B cell (primary cell): Measurements from ENCODE around the gene PTX4. TPM values are rescaled to one million over a fixed set of nuclear protein-coding genes. Genes with fewer than 3 reads are reported as not detected.

ENCODE experiments used
- ATAC-seq: fragments of 200-7000 bp; cut with Tn5 transposase; one replicate; pipeline ENCODE4 v1.10.0; 2021; ENCODE audit warnings: low read depth, mild to moderate bottlenecking, moderate number of reproducible peaks, moderate library complexity
- CTCF ChIA-PET: fragments of 350-600 bp; sonication (Branson Sonifier 250); formaldehyde crosslinking; loops from one replicate; lab custom pipeline; 2021; ENCODE audit warnings: antibody characterized with exemption, inconsistent platforms; lab: Charles Lee
- POLR2A ChIA-PET: fragments of 350-600 bp; sonication (Branson Sonifier 250); formaldehyde crosslinking; loops from one replicate; lab custom pipeline; 2021; ENCODE audit warnings: antibody characterized with exemption; lab: Charles Lee
- DNase-seq: peaks from one replicate; pipeline ENCODE4 v3.0.0; 2013
- H2AFZ ChIP-seq: 2 replicates; pipeline ENCODE4 v1.6.1; 2012; ENCODE audit warnings: mild to moderate bottlenecking, low read depth, low read length; ENCODE audit not compliant: insufficient read depth, poor library complexity, severe bottlenecking
- H3K27ac ChIP-seq, 2 donors: 1 replicate in 1 of 2; 2 replicates in 1 of 2; pipeline ENCODE4 v1.5.1; 2012 to 2013; ENCODE audit warnings: low read length in 2 of 2, mild to moderate bottlenecking in 2 of 2, moderate library complexity in 1 of 2
- H3K27me3 ChIP-seq, 4 experiments: fragments of 200-600 bp in 1 of 4; sonication (generic) in 1 of 4; replicated peaks in 1 of 4; 1 replicate in 2 of 4; 2 replicates in 2 of 4; pipeline versions ENCODE4 v1.6.1 to v1.7.0; 2013 to 2016; ENCODE audit warnings: low read length in 3 of 4, mild to moderate bottlenecking in 2 of 4, mixed read lengths in 1 of 4, moderate library complexity in 1 of 4; ENCODE audit not compliant: insufficient read depth in 4 of 4, control insufficient read depth in 3 of 4; ENCODE audit errors: control extremely low read depth in 1 of 4
- H3K36me3 ChIP-seq, 2 experiments: replicated peaks in 1 of 2; 1 replicate in 1 of 2; 2 replicates in 1 of 2; pipeline versions ENCODE4 v1.6.1 to v1.7.1; 2013; ENCODE audit warnings: low read length in 1 of 2; ENCODE audit not compliant: insufficient read depth in 2 of 2, control insufficient read depth in 1 of 2; ENCODE audit errors: control extremely low read depth in 1 of 2, extremely low read depth in 1 of 2
- H3K4me1 ChIP-seq, 2 donors: fragments of 200-600 bp in 1 of 2; sonication (generic) in 1 of 2; 1 replicate in 1 of 2; 2 replicates in 1 of 2; pipeline versions ENCODE4 v1.5.1 to v1.6.1; 2013 to 2017; ENCODE audit warnings: low read length in 2 of 2; ENCODE audit not compliant: control insufficient read depth in 2 of 2, insufficient read depth in 2 of 2
- H3K4me2 ChIP-seq: replicated peaks from 2 replicates; pipeline ENCODE3; 2012; ENCODE audit warnings: mild to moderate bottlenecking, low read depth, low read length; ENCODE audit not compliant: poor library complexity, severe bottlenecking
- H3K4me3 ChIP-seq, 5 experiments: fragments of 200-600 bp in 1 of 5; sonication (generic) in 1 of 5; 1 replicate in 3 of 5; 2 replicates in 2 of 5; pipeline versions ENCODE4 v1.5.1 to v1.7.0; 2011 to 2016; ENCODE audit warnings: low read length in 4 of 5, mild to moderate bottlenecking in 4 of 5, low read depth in 2 of 5, control low read depth in 1 of 5, moderate library complexity in 1 of 5; ENCODE audit not compliant: insufficient read depth in 1 of 5; ENCODE audit errors: control extremely low read depth in 1 of 5, extremely low read depth in 1 of 5
- H3K79me2 ChIP-seq: fragments of 200-600 bp; sonication (generic); one replicate; pipeline ENCODE4 v1.6.0; 2016; ENCODE audit warnings: low read length; ENCODE audit not compliant: control insufficient read depth, insufficient read depth
- H3K9ac ChIP-seq: fragments of 200-600 bp; sonication (generic); 2 replicates; pipeline ENCODE4 v1.6.1; 2017; ENCODE audit warnings: mild to moderate bottlenecking, low read length, moderate library complexity
- H3K9me3 ChIP-seq, 3 donors: one replicate each; pipeline versions ENCODE4 v1.6.1 to v1.7.1; 2013; ENCODE audit warnings: low read length in 2 of 3; ENCODE audit not compliant: control insufficient read depth in 2 of 3, insufficient read depth in 1 of 3; ENCODE audit errors: control extremely low read depth in 1 of 3
- H4K20me1 ChIP-seq: 2 replicates; pipeline ENCODE4 v1.6.0; 2012; ENCODE audit warnings: mild to moderate bottlenecking, low read length; ENCODE audit not compliant: insufficient read depth, control insufficient read depth, poor library complexity, severe bottlenecking
- H3K27ac Mint-ChIP-seq: one replicate; pipeline ENCODE4 v1.8.0; 2021; ENCODE audit warnings: mixed read lengths
- H3K27me3 Mint-ChIP-seq: one replicate; pipeline ENCODE4 v1.8.0; 2021; ENCODE audit warnings: mixed read lengths
- H3K4me1 Mint-ChIP-seq: one replicate; pipeline ENCODE4 v1.8.0; 2021; ENCODE audit warnings: mixed read lengths
- H3K4me3 Mint-ChIP-seq: one replicate; pipeline ENCODE4 v1.8.0; 2021; ENCODE audit warnings: mixed read lengths
- H3K9me3 Mint-ChIP-seq: one replicate; pipeline ENCODE4 v1.8.0; 2022; ENCODE audit warnings: mixed read lengths; ENCODE audit not compliant: insufficient read depth
- EZH2 ChIP-seq: IDR thresholded peaks from 2 replicates; pipeline ENCODE4 v1.6.1; 2012; ENCODE audit warnings: borderline replicate concordance, low read depth, mild to moderate bottlenecking, moderate library complexity, low read length; ENCODE audit not compliant: insufficient read depth, poor library complexity, severe bottlenecking
- WGBS: methylation state at CpG from one replicate; pipeline ENCODE4 v1.1.5; 2013; ENCODE audit warnings: missing lambda C conversion rate; ENCODE audit not compliant: insufficient coverage; 5-methylcytosine and 5-hydroxymethylcytosine counted together
- intact Hi-C: fragments of 100-400 bp; cut with micrococcal nuclease; formaldehyde crosslinking; loops from one replicate; pipeline ENCODE4 v1.10.0; 2022
- polyA plus RNA-seq: library from polyadenylated mRNA; depleted of rRNA; stranded (reverse); fragments of >200 nt; gene quantifications from 2 replicates; pipeline ENCODE4 v1.2.3, GENCODE V29; 2012
- total RNA-seq, 2 donors: library from RNA; stranded (reverse); fragments of 120-200 nt in 1 of 2; gene quantifications; 1 replicate in 1 of 2; 2 replicates in 1 of 2; pipeline versions ENCODE4 v1.2.3 to v1.2.4, GENCODE V29; 2013 to 2022
- TF ChIP-seq, protein P1 (sequence below): fragments of 200-600 bp; IDR thresholded peaks from one replicate; pipeline ENCODE4 v1.8.0; 2022; ENCODE audit warnings: antibody characterized with exemption, mild to moderate bottlenecking

PTX4 gene
- total and polyA plus RNA-seq, 2 donors (not counting 1 experiment from before 2014, with no cell fraction given) = 0.33 TPM; not detected in 1

DNA sequence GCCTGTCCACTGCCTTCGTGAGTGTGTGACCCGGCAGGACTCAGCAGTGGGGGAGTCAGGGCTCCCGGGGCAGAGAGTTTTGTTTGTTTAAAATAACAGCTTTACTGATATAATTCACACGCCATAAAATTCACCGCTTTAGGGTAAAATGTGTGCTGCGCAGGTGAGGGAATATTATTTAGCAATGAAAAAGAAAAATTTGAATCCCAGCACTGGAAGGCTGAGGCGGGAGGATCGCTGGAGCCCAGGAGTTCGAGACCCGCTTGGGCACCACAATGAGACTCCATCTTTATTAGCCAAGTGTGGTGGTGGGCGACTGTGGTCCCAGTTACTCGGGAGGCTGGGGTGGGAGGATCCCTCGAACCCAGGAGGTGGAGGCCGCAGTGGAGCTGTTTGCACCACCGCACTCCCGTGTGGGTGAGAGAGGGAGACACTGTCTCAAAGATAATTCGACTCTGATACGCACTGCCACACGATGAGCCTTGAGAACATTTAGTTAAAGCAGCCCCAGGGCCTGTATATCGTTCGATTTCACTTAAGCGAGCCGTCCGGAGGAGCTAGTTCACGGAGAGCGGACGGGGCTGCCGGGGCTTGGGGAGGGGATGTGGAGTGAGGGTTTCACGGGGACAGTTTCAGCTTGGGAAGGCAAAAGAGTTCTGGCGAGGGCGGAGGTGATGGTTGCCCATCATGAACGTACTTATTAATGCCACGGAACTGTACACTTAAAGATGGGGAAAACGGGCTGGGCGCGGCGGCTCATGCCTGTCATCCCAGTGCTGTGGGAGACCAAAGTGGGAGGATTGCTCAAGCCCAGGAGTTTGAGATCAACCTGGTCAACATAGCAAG is 14.6 kb upstream of the PTX4 start:
- WGBS = 96% methylated on average over 29 of the region's 37 CpGs

More for the DNA sequence above, 14.6 kb upstream of the PTX4 start:
- Histone ChIP-seq H3K79me2 (peaks cover 11% of the 10 kb centered on the region), H3K4me3 (no peak overlapping the region), H3K9me3 (peaks cover 0 to 6% (median 0%) of the 10 kb centered on the region in 3 donors), H2AFZ (no peak overlapping the region), H3K36me3 (peaks cover 0 to 60% of the 10 kb centered on the region in 2 experiments), H4K20me1 (peaks cover 18% of the 10 kb centered on the region), H3K9ac (no peak overlapping the region), H3K27ac (no peak overlapping the region), H3K4me1 (no peaks in the 10 kb centered on the region), H3K27me3 (no peaks in the 10 kb centered on the region), H3K4me2 (no peak overlapping the region)
- ATAC-seq = no peak
- intact Hi-C loops = no loop called here
- Mint-ChIP-seq H3K4me3 (no peak overlapping the region), H3K27ac (no peak overlapping the region), H3K27me3 (no peaks in the 10 kb centered on the region), H3K9me3 (no peaks in the 10 kb centered on the region), H3K4me1 (no peaks in the 10 kb centered on the region)
- ChIA-PET POLR2A (no interaction called here), CTCF (no interaction called here)
- no peak for DNase-seq
- TF ChIP-seq, protein P1, sequence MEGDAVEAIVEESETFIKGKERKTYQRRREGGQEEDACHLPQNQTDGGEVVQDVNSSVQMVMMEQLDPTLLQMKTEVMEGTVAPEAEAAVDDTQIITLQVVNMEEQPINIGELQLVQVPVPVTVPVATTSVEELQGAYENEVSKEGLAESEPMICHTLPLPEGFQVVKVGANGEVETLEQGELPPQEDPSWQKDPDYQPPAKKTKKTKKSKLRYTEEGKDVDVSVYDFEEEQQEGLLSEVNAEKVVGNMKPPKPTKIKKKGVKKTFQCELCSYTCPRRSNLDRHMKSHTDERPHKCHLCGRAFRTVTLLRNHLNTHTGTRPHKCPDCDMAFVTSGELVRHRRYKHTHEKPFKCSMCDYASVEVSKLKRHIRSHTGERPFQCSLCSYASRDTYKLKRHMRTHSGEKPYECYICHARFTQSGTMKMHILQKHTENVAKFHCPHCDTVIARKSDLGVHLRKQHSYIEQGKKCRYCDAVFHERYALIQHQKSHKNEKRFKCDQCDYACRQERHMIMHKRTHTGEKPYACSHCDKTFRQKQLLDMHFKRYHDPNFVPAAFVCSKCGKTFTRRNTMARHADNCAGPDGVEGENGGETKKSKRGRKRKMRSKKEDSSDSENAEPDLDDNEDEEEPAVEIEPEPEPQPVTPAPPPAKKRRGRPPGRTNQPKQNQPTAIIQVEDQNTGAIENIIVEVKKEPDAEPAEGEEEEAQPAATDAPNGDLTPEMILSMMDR = no peak
- TF ChIP-seq EZH2 = no peak
